OCI-LY1 (cell line): ENCODE measurements around the gene TENM4.

Source experiments
- EZH2 ChIP-seq: fragments of 200-600 bp; sonication (generic), shearing (Covaris generic); IDR thresholded peaks from 2 replicates; pipeline ENCODE4 v1.8.0; 2017; ENCODE audit warnings: borderline replicate concordance, mixed run types, mild to moderate bottlenecking, antibody characterized with exemption, low read length, moderate library complexity, mixed read lengths
- TF ChIP-seq, protein P1 (sequence below): fragments of 200-600 bp; sonication (generic), shearing (Covaris generic); IDR thresholded peaks from 2 replicates; pipeline ENCODE4 v1.5.1; 2017; ENCODE audit warnings: mild to moderate bottlenecking, antibody characterized with exemption, low read length, moderate library complexity, mixed read lengths

DNA sequence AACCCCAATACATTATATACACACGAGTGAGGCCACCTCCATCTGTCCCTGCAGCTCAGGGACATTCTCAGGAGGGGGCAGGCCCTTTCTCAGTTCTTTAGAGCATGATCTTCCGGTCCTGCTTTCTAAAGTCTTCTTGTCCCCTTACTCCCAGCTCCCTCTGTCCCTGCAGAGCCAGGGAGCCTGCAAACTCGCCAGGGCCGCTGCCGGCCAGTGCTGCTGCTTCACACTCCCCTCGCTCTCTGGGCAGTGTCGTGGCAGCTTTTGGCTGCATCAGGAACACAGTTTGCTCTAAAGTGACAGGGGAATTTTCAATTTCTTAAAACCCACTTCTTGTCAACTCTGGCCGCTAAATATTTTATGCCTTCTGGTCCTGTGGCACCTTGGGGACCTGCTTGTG, 736.0 kb downstream of the TENM4 start:
- TF ChIP-seq, protein P1, sequence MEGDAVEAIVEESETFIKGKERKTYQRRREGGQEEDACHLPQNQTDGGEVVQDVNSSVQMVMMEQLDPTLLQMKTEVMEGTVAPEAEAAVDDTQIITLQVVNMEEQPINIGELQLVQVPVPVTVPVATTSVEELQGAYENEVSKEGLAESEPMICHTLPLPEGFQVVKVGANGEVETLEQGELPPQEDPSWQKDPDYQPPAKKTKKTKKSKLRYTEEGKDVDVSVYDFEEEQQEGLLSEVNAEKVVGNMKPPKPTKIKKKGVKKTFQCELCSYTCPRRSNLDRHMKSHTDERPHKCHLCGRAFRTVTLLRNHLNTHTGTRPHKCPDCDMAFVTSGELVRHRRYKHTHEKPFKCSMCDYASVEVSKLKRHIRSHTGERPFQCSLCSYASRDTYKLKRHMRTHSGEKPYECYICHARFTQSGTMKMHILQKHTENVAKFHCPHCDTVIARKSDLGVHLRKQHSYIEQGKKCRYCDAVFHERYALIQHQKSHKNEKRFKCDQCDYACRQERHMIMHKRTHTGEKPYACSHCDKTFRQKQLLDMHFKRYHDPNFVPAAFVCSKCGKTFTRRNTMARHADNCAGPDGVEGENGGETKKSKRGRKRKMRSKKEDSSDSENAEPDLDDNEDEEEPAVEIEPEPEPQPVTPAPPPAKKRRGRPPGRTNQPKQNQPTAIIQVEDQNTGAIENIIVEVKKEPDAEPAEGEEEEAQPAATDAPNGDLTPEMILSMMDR: no peak
- no peak for TF ChIP-seq EZH2
